ENCODE results near the gene CEACAM16. TPM values are rescaled to one million over a fixed set of nuclear protein-coding genes. Genes with fewer than 3 reads are reported as not detected.

The CEACAM16 gene
- total and polyA plus RNA-seq, 10 donors, result not detected

- TF ChIP-seq, protein P1, sequence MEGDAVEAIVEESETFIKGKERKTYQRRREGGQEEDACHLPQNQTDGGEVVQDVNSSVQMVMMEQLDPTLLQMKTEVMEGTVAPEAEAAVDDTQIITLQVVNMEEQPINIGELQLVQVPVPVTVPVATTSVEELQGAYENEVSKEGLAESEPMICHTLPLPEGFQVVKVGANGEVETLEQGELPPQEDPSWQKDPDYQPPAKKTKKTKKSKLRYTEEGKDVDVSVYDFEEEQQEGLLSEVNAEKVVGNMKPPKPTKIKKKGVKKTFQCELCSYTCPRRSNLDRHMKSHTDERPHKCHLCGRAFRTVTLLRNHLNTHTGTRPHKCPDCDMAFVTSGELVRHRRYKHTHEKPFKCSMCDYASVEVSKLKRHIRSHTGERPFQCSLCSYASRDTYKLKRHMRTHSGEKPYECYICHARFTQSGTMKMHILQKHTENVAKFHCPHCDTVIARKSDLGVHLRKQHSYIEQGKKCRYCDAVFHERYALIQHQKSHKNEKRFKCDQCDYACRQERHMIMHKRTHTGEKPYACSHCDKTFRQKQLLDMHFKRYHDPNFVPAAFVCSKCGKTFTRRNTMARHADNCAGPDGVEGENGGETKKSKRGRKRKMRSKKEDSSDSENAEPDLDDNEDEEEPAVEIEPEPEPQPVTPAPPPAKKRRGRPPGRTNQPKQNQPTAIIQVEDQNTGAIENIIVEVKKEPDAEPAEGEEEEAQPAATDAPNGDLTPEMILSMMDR (IDR thresholded peaks at IDR 0.05 in 8 of 11, conservative IDR thresholded peaks at IDR 0.05 in 3 of 11), result no peak
- no peak for TF ChIP-seq POLR2A (IDR thresholded peaks at IDR 0.05)
- TF ChIP-seq POLR2AphosphoS5 (IDR thresholded peaks at IDR 0.05), result no peak
Observed at GRCh38 chr19:44712864-44713515, 14.0 kb downstream of the CEACAM16 start.

GRCh38 chr19:44714597-44715169, 15.7 kb downstream of the CEACAM16 start:
- no peak overlapping the region for H3K27ac ChIP-seq
- no peak for DNase-seq
- peaks cover 0 to 18% (median 16%) of the 10 kb centered on the region in 8 donors for H3K9me3 ChIP-seq
- intact Hi-C loops (cut with DNase I; ENCODE audit: low total_unique reads), result no loop called here
- TF ChIP-seq, protein P1 (IDR thresholded peaks at IDR 0.05 in 8 of 11, conservative IDR thresholded peaks at IDR 0.05 in 3 of 11), result no peak
- TF ChIP-seq POLR2AphosphoS5 (IDR thresholded peaks at IDR 0.05), result no peak
- TF ChIP-seq POLR2A (IDR thresholded peaks at IDR 0.05), result no peak
- H3K27me3 ChIP-seq (replicated peaks in 1 of 7), result no peaks in the 10 kb centered on the region
- peaks cover 0 to 5% (median 0%) of the 10 kb centered on the region in 6 donors for H3K36me3 ChIP-seq
- WGBS, 5 donors, result 48 to 60% (median 50%) methylated on average over 2 of the region's 2 CpGs
- H3K4me3 ChIP-seq, result no peak overlapping the region
- H3K4me1 ChIP-seq, result peaks cover 0 to 42% (median 18%) of the 10 kb centered on the region in 6 donors

More at GRCh38 chr19:44712864-44713515, 14.0 kb downstream of the CEACAM16 start:
- no peak overlapping the region for H3K4me3 ChIP-seq
- DNase-seq, result no peak
- intact Hi-C loops (cut with DNase I; ENCODE audit: low total_unique reads), result no loop called here
- peaks cover 0 to 18% (median 16%) of the 10 kb centered on the region in 8 donors for H3K9me3 ChIP-seq
- no peaks in the 10 kb centered on the region for H3K27me3 ChIP-seq (replicated peaks in 1 of 7)
- 50 to 77% (median 58%) methylated on average over 4 of the region's 4 CpGs for WGBS, 5 donors
- H3K36me3 ChIP-seq, result peaks cover 0 to 5% (median 0%) of the 10 kb centered on the region in 6 donors
- H3K27ac ChIP-seq, result no peak overlapping the region
- H3K4me1 ChIP-seq, result peaks cover 0 to 26% (median 6%) of the 10 kb centered on the region in 6 donors

GRCh38 chr19:44717603-44718002, 18.7 kb downstream of the CEACAM16 start:
- H3K9me3 ChIP-seq, result peaks cover 0 to 18% (median 16%) of the 10 kb centered on the region in 8 donors
- peaks cover 0 to 5% (median 0%) of the 10 kb centered on the region in 6 donors for H3K36me3 ChIP-seq
- no peak for TF ChIP-seq POLR2A (IDR thresholded peaks at IDR 0.05)
- TF ChIP-seq POLR2AphosphoS5 (IDR thresholded peaks at IDR 0.05), result no peak
- TF ChIP-seq, protein P1 (IDR thresholded peaks at IDR 0.05 in 8 of 11, conservative IDR thresholded peaks at IDR 0.05 in 3 of 11), result no peak
- intact Hi-C loops (cut with DNase I; ENCODE audit: low total_unique reads), result no loop called here
- H3K27ac ChIP-seq, result peak overlapping the region; percentile 13 to 90 (median 84)
- no peak for DNase-seq
- WGBS, 5 donors, result 75 to 93% (median 87%) methylated on average over 6 of the region's 6 CpGs
- peaks cover 12 to 56% (median 37%) of the 10 kb centered on the region in 6 donors for H3K4me1 ChIP-seq
- H3K4me3 ChIP-seq, result peak overlapping the region in 2 of 8 donors; percentile 13 to 38
- H3K27me3 ChIP-seq (replicated peaks in 1 of 7), result no peaks in the 10 kb centered on the region
